ENCODE results near the gene PIGQ. TPM values are rescaled to one million over a fixed set of nuclear protein-coding genes. Genes with fewer than 3 reads are reported as not detected.
A peak's percentile ranks its signal among the peaks of the same experiment; 100 is the strongest.

The PIGQ gene
- total and polyA plus RNA-seq, 2 of the 8 experiments (the other 6 are each of a cell fraction or from before 2014, with no cell fraction given) = 36.0 to 49.2 TPM

- TF ChIP-seq RAD21 (IDR thresholded peaks at IDR 0.05 in 1 of 2, conservative IDR thresholded peaks at IDR 0.05 in 1 of 2; ENCODE audit: low read depth in 2 of 2, low read length in 2 of 2) (peak; percentile 74 to 87), RNF2 (IDR thresholded peaks at IDR 0.05; ENCODE audit: borderline replicate concordance, low read depth, low read length, missing control alignments, poor library complexity, severe bottlenecking) (no peak), KDM5A (IDR thresholded peaks at IDR 0.05; ENCODE audit: low read length) (no peak), ATF3 (IDR thresholded peaks at IDR 0.05; ENCODE audit: insufficient read depth, low read depth, low read length) (0 out of 2 replicates have a peak, but pooled peaks have one; percentile 25), NANOG (IDR thresholded peaks at IDR 0.05; ENCODE audit: insufficient read depth, low read depth, low read length, poor library complexity, severe bottlenecking) (peak; percentile 11), YY1 (IDR thresholded peaks at IDR 0.05; ENCODE audit: low read depth, low read length) (peak; percentile 89)
These were observed 41.0 kb downstream of the PIGQ start (continued) for GRCh38 chr16:610513-611381.

All from H1 (cell line).